ENCODE data around the gene EHD4.

Gene EHD4

GRCh38 chr15:41957021-41957897 lies 15.1 kb downstream of the EHD4 start:
- DNase-seq (ENCODE audit: low read depth): no peak

GRCh38 chr15:41955807-41956525 lies 16.4 kb downstream of the EHD4 start:
- DNase-seq (ENCODE audit: low read depth): no peak

- no peak for DNase-seq (ENCODE audit: low read depth)
These were observed 17.3 kb downstream of the EHD4 start for GRCh38 chr15:41955100-41955499.

GRCh38 chr15:41954036-41954435 lies 18.3 kb downstream of the EHD4 start:
- no peak for DNase-seq (ENCODE audit: low read depth)

- DNase-seq (ENCODE audit: low read depth): no peak
These were observed 20.3 kb downstream of the EHD4 start for GRCh38 chr15:41952013-41952563.

GRCh38 chr15:41951571-41951970 lies 20.8 kb downstream of the EHD4 start:
- no peak for DNase-seq (ENCODE audit: low read depth)

- no peak for DNase-seq (ENCODE audit: low read depth)
These were observed 21.9 kb downstream of the EHD4 start for GRCh38 chr15:41950489-41950888.

GRCh38 chr15:41950127-41950483 lies 22.3 kb downstream of the EHD4 start:
- no peak for DNase-seq (ENCODE audit: low read depth)

GRCh38 chr15:41949401-41950126 lies 22.8 kb downstream of the EHD4 start:
- no peak for DNase-seq (ENCODE audit: low read depth)

- DNase-seq (ENCODE audit: low read depth): no peak
These were observed 23.9 kb downstream of the EHD4 start for GRCh38 chr15:41948490-41948889.

GRCh38 chr15:41946970-41947369 lies 25.4 kb downstream of the EHD4 start:
- DNase-seq (ENCODE audit: low read depth): no peak

- no peak for DNase-seq (ENCODE audit: low read depth)
These were observed 26.6 kb downstream of the EHD4 start for GRCh38 chr15:41945731-41946130.

GRCh38 chr15:41945221-41945620 lies 27.1 kb downstream of the EHD4 start:
- no peak for DNase-seq (ENCODE audit: low read depth)

GRCh38 chr15:41944313-41944940 lies 27.9 kb downstream of the EHD4 start:
- peak; percentile 82 for DNase-seq (ENCODE audit: low read depth)

GRCh38 chr15:41943543-41944312 lies 28.6 kb downstream of the EHD4 start:
- no peak for DNase-seq (ENCODE audit: low read depth)

GRCh38 chr15:41942886-41943285 lies 29.5 kb downstream of the EHD4 start:
- no peak for DNase-seq (ENCODE audit: low read depth)

GRCh38 chr15:41941644-41942415 lies 30.5 kb downstream of the EHD4 start:
- DNase-seq (ENCODE audit: low read depth): no peak

- peak; percentile 36 for DNase-seq (ENCODE audit: low read depth)
These were observed 31.9 kb downstream of the EHD4 start for GRCh38 chr15:41940441-41940857.

- no peak for DNase-seq (ENCODE audit: low read depth)
These were observed 32.4 kb downstream of the EHD4 start for GRCh38 chr15:41939986-41940385.

- no peak for DNase-seq (ENCODE audit: low read depth)
These were observed 34.8 kb downstream of the EHD4 start for GRCh38 chr15:41937568-41937923.
